Endothelial cell of umbilical vein (primary cell): ENCODE data around the gene LIMCH1.

Experiments
- EZH2 ChIP-seq: IDR thresholded peaks from 2 replicates; pipeline ENCODE4 v1.6.1; 2012; ENCODE audit warnings: borderline replicate concordance, low read depth, mild to moderate bottlenecking, moderate library complexity, low read length, inconsistent platforms; ENCODE audit not compliant: severe bottlenecking
- FOS ChIP-seq: IDR thresholded peaks from 2 replicates; pipeline ENCODE4 v1.6.1; 2011; ENCODE audit warnings: mild to moderate bottlenecking, low read length, moderate library complexity, borderline replicate concordance; ENCODE audit not compliant: insufficient read depth
- GATA2 ChIP-seq: IDR thresholded peaks from 2 replicates; pipeline ENCODE4 v1.7.0; 2011; ENCODE audit warnings: low read depth, mild to moderate bottlenecking, moderate library complexity, mixed read lengths, low read length; ENCODE audit not compliant: insufficient read length, insufficient read depth
- JUN ChIP-seq: IDR thresholded peaks from 2 replicates; pipeline ENCODE4 v1.6.1; 2011; ENCODE audit warnings: borderline replicate concordance, low read depth; ENCODE audit not compliant: insufficient read length, insufficient read depth
- MYC ChIP-seq: IDR thresholded peaks from one replicate; pipeline ENCODE4 v1.6.1; 2011; ENCODE audit warnings: mild to moderate bottlenecking, low read depth, low read length
- POLR2A ChIP-seq: IDR thresholded peaks from 2 replicates; pipeline ENCODE4 v1.6.1; 2012; ENCODE audit warnings: low read depth, mild to moderate bottlenecking, control low read depth, low read length
- POLR2AphosphoS5 ChIP-seq: IDR thresholded peaks from 2 replicates; pipeline ENCODE4 v1.6.1; 2012; ENCODE audit warnings: low read depth, mild to moderate bottlenecking, control low read depth, low read length, moderate library complexity; ENCODE audit not compliant: insufficient read depth
- TF ChIP-seq, protein P1 (sequence below), 2 donors: IDR thresholded peaks; 1 replicate in 1 of 2; 2 replicates in 1 of 2; pipeline ENCODE4 v1.5.1; 2011; ENCODE audit warnings: low read length in 2 of 2, mild to moderate bottlenecking in 2 of 2, moderate library complexity in 2 of 2, control low read depth in 1 of 2, inconsistent platforms in 1 of 2, low read depth in 1 of 2; ENCODE audit not compliant: insufficient read depth in 1 of 2; ENCODE audit errors: extremely low read depth in 1 of 2

DNA sequence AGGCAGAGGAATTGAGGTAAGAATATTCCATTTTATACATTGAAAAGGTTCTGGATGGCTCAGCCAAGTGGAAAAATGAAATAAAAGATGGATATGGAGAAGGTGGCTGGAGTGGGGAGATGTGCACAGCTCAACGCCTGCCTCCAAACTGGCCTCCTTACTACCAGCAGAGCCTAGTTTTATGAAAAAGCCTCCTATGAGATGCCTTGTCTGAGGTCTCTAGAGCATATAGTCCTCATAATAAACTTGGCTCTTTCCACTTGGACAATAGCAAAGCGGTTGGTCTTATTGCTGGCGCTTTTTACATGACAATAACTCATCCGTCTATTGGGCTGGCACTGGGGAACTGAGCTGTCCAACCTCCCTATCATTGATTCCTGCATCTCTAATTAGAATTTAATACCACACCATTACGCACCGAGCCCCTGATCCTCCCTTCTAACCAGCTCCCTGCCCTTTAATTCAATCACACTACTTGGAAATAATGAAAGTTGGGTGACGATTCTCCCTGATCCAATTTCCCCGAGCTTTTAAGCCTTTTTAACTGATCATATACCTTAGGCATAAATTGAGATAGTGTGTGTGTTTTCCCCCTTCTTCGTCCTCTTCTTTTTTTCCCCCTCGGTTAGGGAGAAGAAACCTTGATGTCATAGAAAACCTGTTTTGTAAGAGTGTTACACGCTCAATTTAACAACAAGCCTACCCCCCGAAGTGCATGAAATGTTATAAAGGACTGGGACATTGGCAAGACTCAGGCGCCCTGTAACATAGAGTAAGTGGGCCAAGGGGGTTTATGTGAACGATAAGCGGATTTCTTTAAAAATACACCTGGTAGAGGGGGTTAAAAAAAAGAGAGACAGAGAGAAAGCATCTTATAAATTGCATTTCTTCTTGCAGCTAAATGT lies 210.9 kb downstream of the LIMCH1 start, which contains the start of gene PHOX2B:
- no peak for TF ChIP-seq EZH2
- TF ChIP-seq POLR2A, result no peak
- TF ChIP-seq, protein P1, sequence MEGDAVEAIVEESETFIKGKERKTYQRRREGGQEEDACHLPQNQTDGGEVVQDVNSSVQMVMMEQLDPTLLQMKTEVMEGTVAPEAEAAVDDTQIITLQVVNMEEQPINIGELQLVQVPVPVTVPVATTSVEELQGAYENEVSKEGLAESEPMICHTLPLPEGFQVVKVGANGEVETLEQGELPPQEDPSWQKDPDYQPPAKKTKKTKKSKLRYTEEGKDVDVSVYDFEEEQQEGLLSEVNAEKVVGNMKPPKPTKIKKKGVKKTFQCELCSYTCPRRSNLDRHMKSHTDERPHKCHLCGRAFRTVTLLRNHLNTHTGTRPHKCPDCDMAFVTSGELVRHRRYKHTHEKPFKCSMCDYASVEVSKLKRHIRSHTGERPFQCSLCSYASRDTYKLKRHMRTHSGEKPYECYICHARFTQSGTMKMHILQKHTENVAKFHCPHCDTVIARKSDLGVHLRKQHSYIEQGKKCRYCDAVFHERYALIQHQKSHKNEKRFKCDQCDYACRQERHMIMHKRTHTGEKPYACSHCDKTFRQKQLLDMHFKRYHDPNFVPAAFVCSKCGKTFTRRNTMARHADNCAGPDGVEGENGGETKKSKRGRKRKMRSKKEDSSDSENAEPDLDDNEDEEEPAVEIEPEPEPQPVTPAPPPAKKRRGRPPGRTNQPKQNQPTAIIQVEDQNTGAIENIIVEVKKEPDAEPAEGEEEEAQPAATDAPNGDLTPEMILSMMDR (IDR thresholded peaks at IDR 0.05; ENCODE audit: extremely low read depth in 1 of 2, insufficient read depth in 1 of 2, low read depth in 1 of 2, low read length in 2 of 2), result no peak
- no peak for TF ChIP-seq POLR2AphosphoS5
- TF ChIP-seq MYC, result no peak
- no peak for TF ChIP-seq GATA2
- no peak for TF ChIP-seq FOS
- TF ChIP-seq JUN, result no peak
